ENCODE measurements around the gene MYO1A.
A peak's percentile ranks its signal among the peaks of the same experiment; 100 is the strongest.

Gene MYO1A

GRCh38 chr12:57009949-57010626 is 39.8 kb downstream of the MYO1A start:
- FAIRE-seq (no peak), DNase-seq (ENCODE audit: insufficient read length, low spot score) (no peak)
- TF ChIP-seq POU2F2 (IDR thresholded peaks at IDR 0.05; ENCODE audit: low read depth, low read length) (no peak), POLR2AphosphoS5 (IDR thresholded peaks at IDR 0.05; ENCODE audit: low read depth, low read length) (no peak), SPI1 (IDR thresholded peaks at IDR 0.05; ENCODE audit: low read depth, low read length) (no peak), POLR2A (IDR thresholded peaks at IDR 0.05; ENCODE audit: low read depth, low read length) (no peak), PAX5 (IDR thresholded peaks at IDR 0.05; ENCODE audit: insufficient read depth, low read length, severe bottlenecking) (no peak), TAF1 (IDR thresholded peaks at IDR 0.05; ENCODE audit: low read depth, low read length) (no peak)

GRCh38 chr12:57008178-57008577 is 41.8 kb downstream of the MYO1A start:
- no peak for TF ChIP-seq TAF1 (IDR thresholded peaks at IDR 0.05; ENCODE audit: low read depth, low read length)
- no peak for TF ChIP-seq PAX5 (IDR thresholded peaks at IDR 0.05; ENCODE audit: insufficient read depth, low read length, severe bottlenecking)
- TF ChIP-seq SPI1 (IDR thresholded peaks at IDR 0.05; ENCODE audit: low read depth, low read length), result no peak
- no peak for TF ChIP-seq POU2F2 (IDR thresholded peaks at IDR 0.05; ENCODE audit: low read depth, low read length)
- no peak for TF ChIP-seq POLR2A (IDR thresholded peaks at IDR 0.05; ENCODE audit: low read depth, low read length)
- TF ChIP-seq POLR2AphosphoS5 (IDR thresholded peaks at IDR 0.05; ENCODE audit: low read depth, low read length), result no peak
- DNase-seq (ENCODE audit: insufficient read length, low spot score) (no peak), FAIRE-seq (peak; percentile 45)

- TF ChIP-seq POU2F2 (IDR thresholded peaks at IDR 0.05; ENCODE audit: low read depth, low read length) (no peak), POLR2A (IDR thresholded peaks at IDR 0.05; ENCODE audit: low read depth, low read length) (no peak), TAF1 (IDR thresholded peaks at IDR 0.05; ENCODE audit: low read depth, low read length) (no peak), POLR2AphosphoS5 (IDR thresholded peaks at IDR 0.05; ENCODE audit: low read depth, low read length) (no peak), PAX5 (IDR thresholded peaks at IDR 0.05; ENCODE audit: insufficient read depth, low read length, severe bottlenecking) (no peak), SPI1 (IDR thresholded peaks at IDR 0.05; ENCODE audit: low read depth, low read length) (no peak)
- FAIRE-seq, result no peak
- no peak for DNase-seq (ENCODE audit: insufficient read length, low spot score)
These were observed 43.0 kb downstream of the MYO1A start for GRCh38 chr12:57006809-57007475.

- DNase-seq (ENCODE audit: insufficient read length, low spot score) (peak; percentile 78), FAIRE-seq (peak; percentile 9)
- TF ChIP-seq POLR2A (IDR thresholded peaks at IDR 0.05; ENCODE audit: low read depth, low read length) (no peak), TAF1 (IDR thresholded peaks at IDR 0.05; ENCODE audit: low read depth, low read length) (no peak), PAX5 (IDR thresholded peaks at IDR 0.05; ENCODE audit: insufficient read depth, low read length, severe bottlenecking) (no peak), SPI1 (IDR thresholded peaks at IDR 0.05; ENCODE audit: low read depth, low read length) (no peak), POU2F2 (IDR thresholded peaks at IDR 0.05; ENCODE audit: low read depth, low read length) (no peak), POLR2AphosphoS5 (IDR thresholded peaks at IDR 0.05; ENCODE audit: low read depth, low read length) (no peak)
These were observed 43.7 kb downstream of the MYO1A start, which contains the start of gene ZBTB39 for GRCh38 chr12:57005980-57006808. TSS of gene ZBTB39 (minus strand) at chr12:57006546. CDS start at chr12:57004917, 1,629 bp downstream.

- FAIRE-seq, result no peak
- TF ChIP-seq SPI1 (IDR thresholded peaks at IDR 0.05; ENCODE audit: low read depth, low read length) (no peak), POLR2A (IDR thresholded peaks at IDR 0.05; ENCODE audit: low read depth, low read length) (no peak), PAX5 (IDR thresholded peaks at IDR 0.05; ENCODE audit: insufficient read depth, low read length, severe bottlenecking) (no peak), TAF1 (IDR thresholded peaks at IDR 0.05; ENCODE audit: low read depth, low read length) (no peak), POU2F2 (IDR thresholded peaks at IDR 0.05; ENCODE audit: low read depth, low read length) (no peak), POLR2AphosphoS5 (IDR thresholded peaks at IDR 0.05; ENCODE audit: low read depth, low read length) (no peak)
- DNase-seq (ENCODE audit: insufficient read length, low spot score), result no peak
These were observed 45.3 kb downstream of the MYO1A start for GRCh38 chr12:57004651-57005050.

GRCh38 chr12:57003395-57003794 is 46.5 kb downstream of the MYO1A start:
- TF ChIP-seq POU2F2 (IDR thresholded peaks at IDR 0.05; ENCODE audit: low read depth, low read length), result no peak
- no peak for TF ChIP-seq POLR2A (IDR thresholded peaks at IDR 0.05; ENCODE audit: low read depth, low read length)
- TF ChIP-seq PAX5 (IDR thresholded peaks at IDR 0.05; ENCODE audit: insufficient read depth, low read length, severe bottlenecking), result no peak
- TF ChIP-seq TAF1 (IDR thresholded peaks at IDR 0.05; ENCODE audit: low read depth, low read length), result no peak
- no peak for TF ChIP-seq POLR2AphosphoS5 (IDR thresholded peaks at IDR 0.05; ENCODE audit: low read depth, low read length)
- TF ChIP-seq SPI1 (IDR thresholded peaks at IDR 0.05; ENCODE audit: low read depth, low read length), result no peak
- FAIRE-seq, result no peak

GRCh38 chr12:57001448-57001906 is 48.5 kb downstream of the MYO1A start:
- no peak for TF ChIP-seq POLR2AphosphoS5 (IDR thresholded peaks at IDR 0.05; ENCODE audit: low read depth, low read length)
- FAIRE-seq (peak; percentile 84), DNase-seq (ENCODE audit: insufficient read length, low spot score) (peak; percentile 56)

More at GRCh38 chr12:57003395-57003794, 46.5 kb downstream of the MYO1A start:
- DNase-seq (ENCODE audit: insufficient read length, low spot score), result no peak

- no peak for TF ChIP-seq POLR2AphosphoS5 (IDR thresholded peaks at IDR 0.05; ENCODE audit: low read depth, low read length)
- DNase-seq (ENCODE audit: insufficient read length, low spot score) (no peak), FAIRE-seq (no peak)
These were observed 49.5 kb downstream of the MYO1A start for GRCh38 chr12:57000393-57000792.

GRCh38 chr12:56999456-56999855 is 50.5 kb downstream of the MYO1A start:
- no peak for DNase-seq (ENCODE audit: insufficient read length, low spot score)
- no peak for FAIRE-seq
- no peak for TF ChIP-seq POLR2AphosphoS5 (IDR thresholded peaks at IDR 0.05; ENCODE audit: low read depth, low read length)
- TF ChIP-seq POU2F2 (IDR thresholded peaks at IDR 0.05; ENCODE audit: low read depth, low read length), result no peak
- no peak for TF ChIP-seq PAX5 (IDR thresholded peaks at IDR 0.05; ENCODE audit: insufficient read depth, low read length, severe bottlenecking)
- no peak for TF ChIP-seq SPI1 (IDR thresholded peaks at IDR 0.05; ENCODE audit: low read depth, low read length)
- no peak for TF ChIP-seq TAF1 (IDR thresholded peaks at IDR 0.05; ENCODE audit: low read depth, low read length)
- TF ChIP-seq POLR2A (IDR thresholded peaks at IDR 0.05; ENCODE audit: low read depth, low read length), result no peak

Data from GM12891 (cell line).